MM.1S (cell line): ENCODE measurements around the gene AP2A2.

ENCODE experiments used
- CTCF ChIP-seq: fragments of 300-600 bp; sonication (generic); IDR thresholded peaks from 2 replicates; pipeline ENCODE4 v1.5.1; 2016; ENCODE audit warnings: antibody characterized with exemption, low read length, mixed read lengths
- EZH2 ChIP-seq: fragments of 300-600 bp; sonication (generic); optimal IDR thresholded peaks from 2 replicates; pipeline ENCODE3; 2017; ENCODE audit warnings: low read depth, mild to moderate bottlenecking, antibody characterized with exemption, low read length, mixed read lengths
- EZH2phosphoT487 ChIP-seq: fragments of 300-600 bp; sonication (generic); IDR thresholded peaks from 2 replicates; pipeline ENCODE4 v1.6.1; 2018; ENCODE audit warnings: antibody characterized with exemption, low read length

GRCh38 chr11:995044-995751 lies 69.5 kb downstream of the AP2A2 start:
- no peak for TF ChIP-seq CTCF
- no peak for TF ChIP-seq EZH2
- no peak for TF ChIP-seq EZH2phosphoT487
